GM12875 (cell line): ENCODE data around the gene ZNF274.
"Not testable (repeated sequence)": the region's sequence is repeated elsewhere in the genome, so short reads cannot be mapped to it uniquely, and the experiment has no call there.

Experiments used
- H3K4me3 ChIP-seq: one replicate; pipeline ENCODE4 v1.5.1; 2011; ENCODE audit warnings: low read depth, low read length, control low read depth
- TF ChIP-seq, protein P1 (sequence below): IDR thresholded peaks from 2 replicates; pipeline ENCODE4 v1.5.1; 2011; ENCODE audit warnings: low read depth, mild to moderate bottlenecking, control low read depth, inconsistent platforms, low read length, moderate library complexity, borderline replicate concordance; ENCODE audit not compliant: insufficient read depth

The ZNF274 gene

GRCh38 chr19:58228585-58229254, 45.9 kb downstream of the ZNF274 start, which contains the start of gene ZNF544:
TSS of gene ZNF544 (plus strand) at chr19:58228914. CDS start at chr19:58244024, 15,110 bp downstream.
- H3K4me3 ChIP-seq, result peak within 1 kb of the TSS; percentile 87
- TF ChIP-seq, protein P1, sequence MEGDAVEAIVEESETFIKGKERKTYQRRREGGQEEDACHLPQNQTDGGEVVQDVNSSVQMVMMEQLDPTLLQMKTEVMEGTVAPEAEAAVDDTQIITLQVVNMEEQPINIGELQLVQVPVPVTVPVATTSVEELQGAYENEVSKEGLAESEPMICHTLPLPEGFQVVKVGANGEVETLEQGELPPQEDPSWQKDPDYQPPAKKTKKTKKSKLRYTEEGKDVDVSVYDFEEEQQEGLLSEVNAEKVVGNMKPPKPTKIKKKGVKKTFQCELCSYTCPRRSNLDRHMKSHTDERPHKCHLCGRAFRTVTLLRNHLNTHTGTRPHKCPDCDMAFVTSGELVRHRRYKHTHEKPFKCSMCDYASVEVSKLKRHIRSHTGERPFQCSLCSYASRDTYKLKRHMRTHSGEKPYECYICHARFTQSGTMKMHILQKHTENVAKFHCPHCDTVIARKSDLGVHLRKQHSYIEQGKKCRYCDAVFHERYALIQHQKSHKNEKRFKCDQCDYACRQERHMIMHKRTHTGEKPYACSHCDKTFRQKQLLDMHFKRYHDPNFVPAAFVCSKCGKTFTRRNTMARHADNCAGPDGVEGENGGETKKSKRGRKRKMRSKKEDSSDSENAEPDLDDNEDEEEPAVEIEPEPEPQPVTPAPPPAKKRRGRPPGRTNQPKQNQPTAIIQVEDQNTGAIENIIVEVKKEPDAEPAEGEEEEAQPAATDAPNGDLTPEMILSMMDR, result peak; percentile 23; the same call in 1 of the 2 replicates

DNA sequence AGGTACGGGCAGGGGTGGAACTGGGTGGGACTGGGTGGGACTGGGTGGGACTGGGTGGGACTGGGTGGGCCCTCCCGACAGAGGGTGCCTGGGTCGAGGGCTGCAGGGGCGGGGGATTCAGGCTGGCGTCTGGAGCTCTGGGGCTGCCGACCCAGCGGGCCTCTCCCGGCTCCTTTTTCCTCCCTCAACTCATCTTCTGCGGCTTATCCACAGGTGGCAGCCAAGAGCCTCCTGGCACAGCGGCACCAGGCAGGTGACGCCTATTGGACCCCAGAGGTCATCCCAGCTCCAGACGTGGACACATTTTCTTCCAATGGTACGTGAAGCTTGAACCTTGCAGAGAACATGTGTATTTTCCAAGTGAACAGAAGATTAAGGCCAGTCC, 46.4 kb downstream of the ZNF274 start:
- H3K4me3 ChIP-seq, result peak overlapping the region; percentile 87
- TF ChIP-seq, protein P1, result peak; percentile 43; the same call in 1 of the 2 replicates

GRCh38 chr19:58237324-58237723, 54.5 kb downstream of the ZNF274 start:
- TF ChIP-seq, protein P1, result no peak
- H3K4me3 ChIP-seq, result no peak overlapping the region

DNA sequence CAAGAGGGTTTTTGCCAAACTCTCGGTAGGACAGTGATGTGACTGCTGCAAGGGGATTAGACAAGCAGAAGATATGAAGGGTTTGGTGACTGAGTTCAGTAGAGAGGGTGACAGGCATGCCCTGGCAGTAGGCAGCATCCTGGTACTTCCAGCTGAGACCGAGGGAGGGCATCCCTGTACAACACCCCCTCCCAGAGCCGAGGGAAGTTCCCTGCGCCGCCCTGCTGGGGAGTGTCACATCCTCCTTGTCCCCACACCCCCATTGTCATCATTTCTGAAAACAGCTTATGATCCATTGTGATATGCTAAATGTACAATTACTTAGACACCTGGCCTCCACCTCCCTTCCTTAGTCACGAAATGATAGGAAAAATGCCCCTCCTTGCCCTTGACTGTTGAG, 60.5 kb downstream of the ZNF274 start:
- H3K4me3 ChIP-seq, result no peak overlapping the region
- TF ChIP-seq, protein P1, result no peak

DNA sequence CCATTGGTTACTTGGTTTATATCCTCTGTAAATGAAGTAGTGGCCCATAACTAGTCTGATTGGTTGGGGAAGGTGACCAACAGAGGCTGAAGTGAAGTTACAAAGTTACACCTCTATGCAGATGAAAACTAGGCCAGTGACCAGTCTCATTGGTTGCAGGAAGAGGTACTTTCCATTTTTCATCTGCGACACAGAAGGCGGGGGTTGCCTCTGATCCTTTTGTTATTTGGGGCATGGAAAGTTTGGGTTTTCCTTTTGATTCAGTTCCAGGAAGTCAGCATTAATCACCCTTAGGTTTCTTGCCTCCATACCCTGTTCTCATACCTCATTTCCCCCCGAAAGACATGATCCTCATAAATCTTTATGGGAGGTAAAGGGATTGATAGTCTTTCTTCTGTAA, 66.0 kb downstream of the ZNF274 start:
- no peak overlapping the region for H3K4me3 ChIP-seq
- TF ChIP-seq, protein P1, result no peak

DNA sequence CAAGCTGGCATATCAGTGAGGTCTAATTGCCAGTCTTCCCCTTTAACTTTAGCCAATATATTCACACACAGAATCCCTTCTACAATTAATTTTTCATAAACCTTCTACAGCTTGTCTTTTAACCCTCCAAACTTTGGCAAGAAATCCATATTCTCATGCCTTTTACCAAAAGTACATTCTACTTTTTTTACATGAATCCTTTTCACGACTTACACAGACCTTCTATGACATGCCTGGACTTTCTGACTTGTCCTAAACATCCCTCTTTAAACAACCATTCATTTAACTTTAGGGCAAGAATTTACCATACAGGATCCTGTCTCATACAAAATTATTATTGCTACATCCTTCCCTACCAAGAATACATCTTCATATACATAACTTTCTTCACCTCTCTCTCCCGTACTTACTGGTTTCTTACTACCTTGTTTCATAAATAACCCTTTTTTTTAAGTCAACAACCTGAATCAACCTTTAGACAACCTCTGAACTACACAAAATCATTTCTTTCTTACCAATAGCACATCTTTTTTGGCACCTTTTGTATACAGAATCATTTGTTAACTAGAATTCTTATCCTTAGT, 69.3 kb downstream of the ZNF274 start:
- no peak overlapping the region for H3K4me3 ChIP-seq

GRCh38 chr19:58258259-58258658, 75.4 kb downstream of the ZNF274 start:
- not testable (repeated sequence) for H3K4me3 ChIP-seq

More for the DNA sequence above, 69.3 kb downstream of the ZNF274 start:
- TF ChIP-seq, protein P1, result no peak

- H3K4me3 ChIP-seq, result no peak overlapping the region
- TF ChIP-seq, protein P1, result no peak
Measured at GRCh38 chr19:58261600-58261967, 78.7 kb downstream of the ZNF274 start.
